Neural progenitor cell (in vitro differentiated cells): ENCODE data around the gene BCAT1. TPM values are rescaled to one million over a fixed set of nuclear protein-coding genes. Genes with fewer than 3 reads are reported as not detected.

Experiments
- DNase-seq: peaks from one replicate; pipeline ENCODE4 v3.0.0-alpha.2; 2016; ENCODE audit warnings: low spot score
- H2AFZ ChIP-seq: fragments of 200-600 bp; sonication (generic); replicated peaks from 2 replicates; pipeline ENCODE4 v1.6.1; 2016; ENCODE audit warnings: antibody characterized with exemption
- H3F3A ChIP-seq: fragments of 200-600 bp; sonication (generic); 2 replicates; pipeline ENCODE4 v1.6.1; 2016; ENCODE audit warnings: antibody characterized with exemption, low read depth
- H3K27ac ChIP-seq: fragments of 200-600 bp; sonication (generic); 2 replicates; pipeline ENCODE4 v1.5.1; 2016; ENCODE audit warnings: mild to moderate bottlenecking
- H3K27me3 ChIP-seq: fragments of 200-600 bp; sonication (generic); 2 replicates; pipeline ENCODE4 v1.6.1; 2016; ENCODE audit warnings: mild to moderate bottlenecking, moderate library complexity
- H3K36me3 ChIP-seq: fragments of 200-600 bp; sonication (generic); 2 replicates; pipeline ENCODE4 v1.5.1; 2016
- H3K4me1 ChIP-seq: fragments of 200-600 bp; sonication (generic); 2 replicates; pipeline ENCODE4 v1.6.1; 2016; ENCODE audit warnings: mixed run types
- H3K4me2 ChIP-seq: fragments of 200-600 bp; sonication (generic); 2 replicates; pipeline ENCODE4 v1.6.1; 2016
- H3K4me3 ChIP-seq: fragments of 200-600 bp; sonication (generic); 2 replicates; pipeline ENCODE4 v1.5.1; 2016
- H3K79me2 ChIP-seq: fragments of 200-600 bp; sonication (generic); 2 replicates; pipeline ENCODE4 v1.6.1; 2016; ENCODE audit warnings: low read depth
- H3K9ac ChIP-seq: fragments of 200-600 bp; sonication (generic); 2 replicates; pipeline ENCODE4 v1.6.1; 2016
- H3K9me3 ChIP-seq: fragments of 200-600 bp; sonication (generic); 2 replicates; pipeline ENCODE4 v1.5.1; 2016; ENCODE audit warnings: low read depth
- H4K20me1 ChIP-seq: fragments of 200-600 bp; sonication (generic); 2 replicates; pipeline ENCODE4 v1.6.1; 2016; ENCODE audit warnings: low read depth
- H3K27ac Mint-ChIP-seq: 3 replicates; pipeline ENCODE4 v1.8.0; 2021; ENCODE audit warnings: mixed read lengths
- H3K27me3 Mint-ChIP-seq: 2 replicates; pipeline ENCODE4 v1.8.0; 2022; ENCODE audit warnings: low read depth, mild to moderate bottlenecking, inconsistent platforms, moderate library complexity, mixed read lengths; ENCODE audit not compliant: insufficient read depth
- H3K36me3 Mint-ChIP-seq: 3 replicates; pipeline ENCODE4 v1.8.0; 2021; ENCODE audit warnings: mixed read lengths
- H3K4me1 Mint-ChIP-seq: 3 replicates; pipeline ENCODE4 v1.8.0; 2021; ENCODE audit warnings: mixed read lengths
- H3K4me3 Mint-ChIP-seq: 3 replicates; pipeline ENCODE4 v1.8.0; 2021; ENCODE audit warnings: mild to moderate bottlenecking, moderate library complexity, mixed read lengths
- H3K9me3 Mint-ChIP-seq: 3 replicates; pipeline ENCODE4 v1.8.0; 2020; ENCODE audit warnings: mixed read lengths
- EZH2 ChIP-seq: fragments of 200-600 bp; sonication (generic); IDR thresholded peaks from 2 replicates; pipeline ENCODE4 v1.6.1; 2017; ENCODE audit warnings: antibody characterized with exemption, mild to moderate bottlenecking, moderate library complexity
- EZH2phosphoT487 ChIP-seq: fragments of 200-600 bp; sonication (generic); IDR thresholded peaks from 2 replicates; pipeline ENCODE4 v1.6.1; 2017; ENCODE audit warnings: antibody characterized with exemption
- total RNA-seq: library from RNA; depleted of rRNA; stranded (reverse); fragments of >200 nt; gene quantifications from 2 replicates; pipeline ENCODE4 v1.2.3, GENCODE V29; 2015; ENCODE audit warnings: low replicate concordance
- TF ChIP-seq, protein P1 (sequence below): fragments of 200-600 bp; sonication (generic); IDR thresholded peaks from 2 replicates; pipeline ENCODE4 v1.5.1; 2017; ENCODE audit warnings: antibody characterized with exemption, mild to moderate bottlenecking

BCAT1 gene
- total RNA-seq, 1 donor from 2014 or later, result 287 TPM

DNA sequence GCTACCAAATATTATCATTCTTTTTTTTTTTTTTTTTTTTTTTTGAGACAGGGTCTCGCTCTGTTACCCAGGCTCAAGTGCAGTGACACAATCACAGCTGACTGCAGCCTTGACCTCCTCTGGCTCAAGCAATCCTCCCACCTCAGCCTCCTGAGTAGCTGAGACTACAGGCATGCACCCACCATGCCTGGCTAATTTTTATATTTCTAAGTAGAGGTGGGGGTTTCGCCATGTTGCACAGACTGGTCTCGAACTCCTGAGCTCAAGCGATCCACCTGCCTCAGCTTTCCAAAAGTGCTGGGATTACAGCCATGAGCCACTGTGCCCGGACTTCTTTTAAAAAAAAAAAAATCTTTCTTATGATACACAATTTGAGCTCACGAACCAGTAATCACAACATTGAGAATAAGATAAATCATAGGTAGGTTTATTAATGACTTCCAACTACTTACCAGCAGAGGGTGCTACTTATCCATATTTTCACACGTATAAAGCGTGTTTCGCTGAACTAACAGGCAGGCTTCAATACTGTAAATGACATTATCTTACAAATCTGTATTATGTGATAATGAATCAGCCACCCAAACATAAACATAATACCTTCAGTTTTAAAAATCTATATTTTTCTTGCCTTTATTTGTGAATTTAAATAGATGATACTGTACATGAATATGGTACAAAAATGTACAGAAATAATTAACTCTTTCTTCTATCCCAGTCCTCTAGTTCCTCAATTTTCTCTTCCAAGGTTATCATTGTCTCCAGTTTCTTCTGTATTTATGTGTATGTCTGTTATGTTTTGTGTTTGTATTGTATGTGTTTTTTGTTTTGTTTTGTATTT lies 42.5 kb upstream of the BCAT1 start:
- H3K36me3 Mint-ChIP-seq, result no peaks in the 10 kb centered on the region
- Histone ChIP-seq H3K4me3 (no peak overlapping the region), H3K27me3 (no peaks in the 10 kb centered on the region), H2AFZ (no peak overlapping the region), H3K36me3 (no peaks in the 10 kb centered on the region), H3F3A (peaks cover 9% of the 10 kb centered on the region), H3K9me3 (no peaks in the 10 kb centered on the region), H3K4me1 (peaks cover 5% of the 10 kb centered on the region), H4K20me1 (no peaks in the 10 kb centered on the region), H3K9ac (no peak overlapping the region), H3K27ac (no peak overlapping the region), H3K79me2 (no peaks in the 10 kb centered on the region), H3K4me2 (no peak overlapping the region)
- H3K4me1 Mint-ChIP-seq, result peaks cover 13% of the 10 kb centered on the region
- H3K27me3 Mint-ChIP-seq, result peaks cover 2% of the 10 kb centered on the region
- peak; percentile 62 for DNase-seq
- no peak overlapping the region for H3K4me3 Mint-ChIP-seq
- TF ChIP-seq EZH2phosphoT487 (no peak), EZH2 (no peak)
- TF ChIP-seq, protein P1, sequence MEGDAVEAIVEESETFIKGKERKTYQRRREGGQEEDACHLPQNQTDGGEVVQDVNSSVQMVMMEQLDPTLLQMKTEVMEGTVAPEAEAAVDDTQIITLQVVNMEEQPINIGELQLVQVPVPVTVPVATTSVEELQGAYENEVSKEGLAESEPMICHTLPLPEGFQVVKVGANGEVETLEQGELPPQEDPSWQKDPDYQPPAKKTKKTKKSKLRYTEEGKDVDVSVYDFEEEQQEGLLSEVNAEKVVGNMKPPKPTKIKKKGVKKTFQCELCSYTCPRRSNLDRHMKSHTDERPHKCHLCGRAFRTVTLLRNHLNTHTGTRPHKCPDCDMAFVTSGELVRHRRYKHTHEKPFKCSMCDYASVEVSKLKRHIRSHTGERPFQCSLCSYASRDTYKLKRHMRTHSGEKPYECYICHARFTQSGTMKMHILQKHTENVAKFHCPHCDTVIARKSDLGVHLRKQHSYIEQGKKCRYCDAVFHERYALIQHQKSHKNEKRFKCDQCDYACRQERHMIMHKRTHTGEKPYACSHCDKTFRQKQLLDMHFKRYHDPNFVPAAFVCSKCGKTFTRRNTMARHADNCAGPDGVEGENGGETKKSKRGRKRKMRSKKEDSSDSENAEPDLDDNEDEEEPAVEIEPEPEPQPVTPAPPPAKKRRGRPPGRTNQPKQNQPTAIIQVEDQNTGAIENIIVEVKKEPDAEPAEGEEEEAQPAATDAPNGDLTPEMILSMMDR, result peak; percentile 86
- no peak overlapping the region for H3K27ac Mint-ChIP-seq
- H3K9me3 Mint-ChIP-seq, result no peaks in the 10 kb centered on the region

DNA sequence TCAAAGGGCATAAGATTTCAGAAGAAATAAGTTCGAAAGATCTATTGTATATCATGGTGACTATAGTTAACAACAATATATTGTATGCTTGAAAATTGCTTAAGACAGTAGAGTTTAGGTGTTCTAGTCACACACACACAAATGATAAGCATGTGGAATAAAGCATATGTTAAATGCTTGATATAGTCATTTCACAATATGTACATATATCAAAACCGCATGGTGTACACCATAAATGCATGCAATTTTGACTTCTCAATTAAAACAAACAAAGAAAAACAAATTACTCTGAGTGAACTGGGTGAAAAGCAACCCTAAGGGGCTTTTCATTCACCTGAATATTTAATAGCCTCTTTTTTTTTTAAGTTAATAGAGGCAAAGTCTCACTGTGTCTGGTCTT lies 40.3 kb upstream of the BCAT1 start:
- no peaks in the 10 kb centered on the region for H4K20me1 ChIP-seq
- H3K27ac Mint-ChIP-seq, result no peak overlapping the region
- peaks cover 11% of the 10 kb centered on the region for H3K4me1 Mint-ChIP-seq
- no peak overlapping the region for H3K9ac ChIP-seq
- H3K4me1 ChIP-seq, result peaks cover 5% of the 10 kb centered on the region
- H3K9me3 Mint-ChIP-seq, result peaks cover 4% of the 10 kb centered on the region
- H3F3A ChIP-seq, result peaks cover 9% of the 10 kb centered on the region
- TF ChIP-seq EZH2, result no peak
- no peak for TF ChIP-seq EZH2phosphoT487
- TF ChIP-seq, protein P1, result no peak
- H3K27me3 Mint-ChIP-seq, result no peaks in the 10 kb centered on the region
- H3K4me3 Mint-ChIP-seq, result no peak overlapping the region
- H3K27me3 ChIP-seq, result no peaks in the 10 kb centered on the region
- H3K36me3 ChIP-seq, result no peaks in the 10 kb centered on the region
- H3K9me3 ChIP-seq, result no peaks in the 10 kb centered on the region
- H3K4me2 ChIP-seq, result no peak overlapping the region
- no peaks in the 10 kb centered on the region for H3K79me2 ChIP-seq
- H3K27ac ChIP-seq, result no peak overlapping the region
- DNase-seq, result no peak
- H3K36me3 Mint-ChIP-seq, result no peaks in the 10 kb centered on the region
- no peak overlapping the region for H2AFZ ChIP-seq
- H3K4me3 ChIP-seq, result no peak overlapping the region

DNA sequence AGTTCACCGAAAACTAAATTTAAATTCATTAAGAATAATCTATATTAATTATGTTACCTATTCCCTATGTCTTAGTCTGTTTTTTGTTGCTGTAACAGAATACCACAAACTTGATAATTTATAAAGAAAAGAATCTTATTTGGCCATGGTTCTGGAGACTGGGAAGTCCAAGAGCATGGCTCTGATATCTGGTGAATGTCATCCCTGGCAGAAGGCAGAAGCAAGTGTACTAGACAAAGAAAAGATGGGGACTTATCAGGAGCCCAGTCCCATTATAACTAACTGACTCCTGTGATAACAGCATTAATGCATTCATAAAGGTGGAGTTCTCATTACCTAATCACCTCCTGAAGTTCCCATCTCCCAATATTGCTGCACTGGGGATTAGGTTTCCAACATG lies 33.3 kb upstream of the BCAT1 start:
- H3K9me3 Mint-ChIP-seq, result peaks cover 17% of the 10 kb centered on the region
- Histone ChIP-seq H3F3A (no peaks in the 10 kb centered on the region), H3K27me3 (no peaks in the 10 kb centered on the region), H2AFZ (no peak overlapping the region), H3K4me1 (no peaks in the 10 kb centered on the region), H3K9ac (no peak overlapping the region), H3K27ac (no peak overlapping the region), H3K4me2 (no peak overlapping the region), H3K4me3 (no peak overlapping the region), H3K9me3 (no peaks in the 10 kb centered on the region), H3K36me3 (no peaks in the 10 kb centered on the region), H3K79me2 (no peaks in the 10 kb centered on the region), H4K20me1 (no peaks in the 10 kb centered on the region)
- no peak overlapping the region for H3K27ac Mint-ChIP-seq
- DNase-seq, result no peak
- H3K27me3 Mint-ChIP-seq, result peaks cover 2% of the 10 kb centered on the region
- no peaks in the 10 kb centered on the region for H3K36me3 Mint-ChIP-seq
- H3K4me3 Mint-ChIP-seq, result no peak overlapping the region
- TF ChIP-seq, protein P1, result no peak
- TF ChIP-seq EZH2, result no peak
- H3K4me1 Mint-ChIP-seq, result peaks cover 6% of the 10 kb centered on the region
